Lower leg skin (tissue), 3 donors: ENCODE measurements around the gene SEMA6A.

Experiments used
- POLR2A ChIP-seq, 2 donors: fragments of 450-650 bp; IDR thresholded peaks; one replicate each; pipeline ENCODE4 v1.6.1; 2016 to 2017; ENCODE audit warnings: antibody characterized with exemption in 2 of 2, mild to moderate bottlenecking in 1 of 2, moderate library complexity in 1 of 2
- TF ChIP-seq, protein P1 (sequence below), 3 donors: fragments of 450-650 bp; IDR thresholded peaks; one replicate each; pipeline ENCODE4 v1.5.1; 2016; ENCODE audit warnings: antibody characterized with exemption in 3 of 3, mild to moderate bottlenecking in 3 of 3, moderate library complexity in 2 of 3

DNA sequence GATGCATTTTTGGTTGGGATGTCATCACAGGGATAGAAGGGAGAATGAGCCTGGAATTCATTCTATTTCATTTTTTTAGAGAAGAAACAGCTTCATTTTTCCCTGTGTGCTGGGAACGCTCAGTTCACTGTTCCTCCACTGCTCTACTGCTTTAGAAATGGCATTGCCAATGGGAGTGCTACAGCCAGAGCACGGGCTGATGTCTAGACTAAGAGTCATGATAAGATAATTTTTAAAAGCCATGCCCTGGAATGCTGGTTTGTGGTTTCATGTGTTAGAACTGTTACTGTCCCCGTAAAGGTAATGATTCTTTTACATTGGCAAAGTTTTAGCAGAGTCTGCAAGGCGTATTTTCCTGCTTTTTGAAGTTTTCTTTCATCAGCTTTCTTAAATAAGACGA is 119.6 kb downstream of the SEMA6A start:
- TF ChIP-seq, protein P1, sequence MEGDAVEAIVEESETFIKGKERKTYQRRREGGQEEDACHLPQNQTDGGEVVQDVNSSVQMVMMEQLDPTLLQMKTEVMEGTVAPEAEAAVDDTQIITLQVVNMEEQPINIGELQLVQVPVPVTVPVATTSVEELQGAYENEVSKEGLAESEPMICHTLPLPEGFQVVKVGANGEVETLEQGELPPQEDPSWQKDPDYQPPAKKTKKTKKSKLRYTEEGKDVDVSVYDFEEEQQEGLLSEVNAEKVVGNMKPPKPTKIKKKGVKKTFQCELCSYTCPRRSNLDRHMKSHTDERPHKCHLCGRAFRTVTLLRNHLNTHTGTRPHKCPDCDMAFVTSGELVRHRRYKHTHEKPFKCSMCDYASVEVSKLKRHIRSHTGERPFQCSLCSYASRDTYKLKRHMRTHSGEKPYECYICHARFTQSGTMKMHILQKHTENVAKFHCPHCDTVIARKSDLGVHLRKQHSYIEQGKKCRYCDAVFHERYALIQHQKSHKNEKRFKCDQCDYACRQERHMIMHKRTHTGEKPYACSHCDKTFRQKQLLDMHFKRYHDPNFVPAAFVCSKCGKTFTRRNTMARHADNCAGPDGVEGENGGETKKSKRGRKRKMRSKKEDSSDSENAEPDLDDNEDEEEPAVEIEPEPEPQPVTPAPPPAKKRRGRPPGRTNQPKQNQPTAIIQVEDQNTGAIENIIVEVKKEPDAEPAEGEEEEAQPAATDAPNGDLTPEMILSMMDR (IDR thresholded peaks at IDR 0.05) = no peak
- no peak for TF ChIP-seq POLR2A (IDR thresholded peaks at IDR 0.05)
